Endothelial cell of umbilical vein (primary cell): ENCODE measurements around the gene SAE1.

Experiments
- EZH2 ChIP-seq: IDR thresholded peaks from 2 replicates; pipeline ENCODE4 v1.6.1; 2012; ENCODE audit warnings: borderline replicate concordance, low read depth, mild to moderate bottlenecking, moderate library complexity, low read length, inconsistent platforms; ENCODE audit not compliant: severe bottlenecking
- POLR2A ChIP-seq: IDR thresholded peaks from 2 replicates; pipeline ENCODE4 v1.6.1; 2012; ENCODE audit warnings: low read depth, mild to moderate bottlenecking, control low read depth, low read length
- POLR2AphosphoS5 ChIP-seq: IDR thresholded peaks from 2 replicates; pipeline ENCODE4 v1.6.1; 2012; ENCODE audit warnings: low read depth, mild to moderate bottlenecking, control low read depth, low read length, moderate library complexity; ENCODE audit not compliant: insufficient read depth
- TF ChIP-seq, protein P1 (sequence below), 2 donors: IDR thresholded peaks; 1 replicate in 1 of 2; 2 replicates in 1 of 2; pipeline ENCODE4 v1.5.1; 2011; ENCODE audit warnings: low read length in 2 of 2, mild to moderate bottlenecking in 2 of 2, moderate library complexity in 2 of 2, control low read depth in 1 of 2, inconsistent platforms in 1 of 2, low read depth in 1 of 2; ENCODE audit not compliant: insufficient read depth in 1 of 2; ENCODE audit errors: extremely low read depth in 1 of 2

GRCh38 chr19:47132194-47132852 lies 1.7 kb downstream of the SAE1 start:
- TF ChIP-seq, protein P1, sequence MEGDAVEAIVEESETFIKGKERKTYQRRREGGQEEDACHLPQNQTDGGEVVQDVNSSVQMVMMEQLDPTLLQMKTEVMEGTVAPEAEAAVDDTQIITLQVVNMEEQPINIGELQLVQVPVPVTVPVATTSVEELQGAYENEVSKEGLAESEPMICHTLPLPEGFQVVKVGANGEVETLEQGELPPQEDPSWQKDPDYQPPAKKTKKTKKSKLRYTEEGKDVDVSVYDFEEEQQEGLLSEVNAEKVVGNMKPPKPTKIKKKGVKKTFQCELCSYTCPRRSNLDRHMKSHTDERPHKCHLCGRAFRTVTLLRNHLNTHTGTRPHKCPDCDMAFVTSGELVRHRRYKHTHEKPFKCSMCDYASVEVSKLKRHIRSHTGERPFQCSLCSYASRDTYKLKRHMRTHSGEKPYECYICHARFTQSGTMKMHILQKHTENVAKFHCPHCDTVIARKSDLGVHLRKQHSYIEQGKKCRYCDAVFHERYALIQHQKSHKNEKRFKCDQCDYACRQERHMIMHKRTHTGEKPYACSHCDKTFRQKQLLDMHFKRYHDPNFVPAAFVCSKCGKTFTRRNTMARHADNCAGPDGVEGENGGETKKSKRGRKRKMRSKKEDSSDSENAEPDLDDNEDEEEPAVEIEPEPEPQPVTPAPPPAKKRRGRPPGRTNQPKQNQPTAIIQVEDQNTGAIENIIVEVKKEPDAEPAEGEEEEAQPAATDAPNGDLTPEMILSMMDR (IDR thresholded peaks at IDR 0.05; ENCODE audit: extremely low read depth in 1 of 2, insufficient read depth in 1 of 2, low read depth in 1 of 2, low read length in 2 of 2), result no peak
- no peak for TF ChIP-seq POLR2A
- TF ChIP-seq POLR2AphosphoS5, result no peak
- no peak for TF ChIP-seq EZH2
